Measurements from ENCODE around the gene FARS2.

GRCh38 chr6:5259428-5259827, 1.9 kb upstream of the FARS2 start:
- TF ChIP-seq CTCF (IDR thresholded peaks at IDR 0.05; ENCODE audit: poor library complexity): no peak
- no peak for TF ChIP-seq EZH2 (IDR thresholded peaks at IDR 0.05; ENCODE audit: borderline replicate concordance)
- no peak for TF ChIP-seq EZH2phosphoT487 (IDR thresholded peaks at IDR 0.05; ENCODE audit: low read depth, severe bottlenecking, unreplicated experiment)

Measured in hepatocyte (in vitro differentiated cells).